LNCAP (cell line): ENCODE results near the gene SORCS1.

Source experiments
- TF ChIP-seq, protein P1 (sequence below): fragments of 450-650 bp; IDR thresholded peaks from 2 replicates; pipeline ENCODE4 v1.5.1; 2017; ENCODE audit warnings: mild to moderate bottlenecking

SORCS1 gene

DNA sequence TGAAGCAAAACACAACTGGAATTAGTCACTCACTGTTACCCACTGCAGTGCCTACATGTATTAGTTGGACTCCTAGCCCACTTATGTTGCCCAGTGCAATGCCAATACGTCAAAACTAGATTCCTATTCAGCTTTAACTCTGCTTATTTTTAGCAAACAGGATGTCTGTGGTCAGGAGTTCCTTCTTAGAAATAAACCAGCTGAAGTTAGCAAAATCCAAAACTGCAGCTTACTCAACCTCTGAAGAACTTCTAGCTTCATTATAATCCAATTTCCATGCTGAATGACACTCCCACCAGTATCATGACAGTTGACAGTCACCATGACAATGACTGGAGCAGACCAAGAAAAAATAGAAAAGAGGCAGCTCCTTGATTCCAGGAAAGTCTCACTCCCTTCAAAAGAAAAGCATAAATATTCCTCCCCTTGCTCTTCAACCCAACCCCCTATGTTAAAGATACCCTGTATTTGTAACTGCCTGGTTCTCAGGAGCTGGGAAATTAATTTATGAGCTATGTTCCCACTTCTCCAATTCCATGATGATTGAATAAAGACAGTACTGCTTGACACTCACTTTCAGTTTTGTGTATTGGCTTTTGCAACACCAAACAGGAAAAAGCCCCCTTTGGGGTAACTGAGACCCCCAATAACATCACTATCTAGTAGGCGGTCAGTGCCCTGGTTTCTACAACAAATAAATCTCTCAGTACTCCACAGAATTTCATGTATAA lies 327.4 kb downstream of the SORCS1 start:
- TF ChIP-seq, protein P1, sequence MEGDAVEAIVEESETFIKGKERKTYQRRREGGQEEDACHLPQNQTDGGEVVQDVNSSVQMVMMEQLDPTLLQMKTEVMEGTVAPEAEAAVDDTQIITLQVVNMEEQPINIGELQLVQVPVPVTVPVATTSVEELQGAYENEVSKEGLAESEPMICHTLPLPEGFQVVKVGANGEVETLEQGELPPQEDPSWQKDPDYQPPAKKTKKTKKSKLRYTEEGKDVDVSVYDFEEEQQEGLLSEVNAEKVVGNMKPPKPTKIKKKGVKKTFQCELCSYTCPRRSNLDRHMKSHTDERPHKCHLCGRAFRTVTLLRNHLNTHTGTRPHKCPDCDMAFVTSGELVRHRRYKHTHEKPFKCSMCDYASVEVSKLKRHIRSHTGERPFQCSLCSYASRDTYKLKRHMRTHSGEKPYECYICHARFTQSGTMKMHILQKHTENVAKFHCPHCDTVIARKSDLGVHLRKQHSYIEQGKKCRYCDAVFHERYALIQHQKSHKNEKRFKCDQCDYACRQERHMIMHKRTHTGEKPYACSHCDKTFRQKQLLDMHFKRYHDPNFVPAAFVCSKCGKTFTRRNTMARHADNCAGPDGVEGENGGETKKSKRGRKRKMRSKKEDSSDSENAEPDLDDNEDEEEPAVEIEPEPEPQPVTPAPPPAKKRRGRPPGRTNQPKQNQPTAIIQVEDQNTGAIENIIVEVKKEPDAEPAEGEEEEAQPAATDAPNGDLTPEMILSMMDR: no peak

DNA sequence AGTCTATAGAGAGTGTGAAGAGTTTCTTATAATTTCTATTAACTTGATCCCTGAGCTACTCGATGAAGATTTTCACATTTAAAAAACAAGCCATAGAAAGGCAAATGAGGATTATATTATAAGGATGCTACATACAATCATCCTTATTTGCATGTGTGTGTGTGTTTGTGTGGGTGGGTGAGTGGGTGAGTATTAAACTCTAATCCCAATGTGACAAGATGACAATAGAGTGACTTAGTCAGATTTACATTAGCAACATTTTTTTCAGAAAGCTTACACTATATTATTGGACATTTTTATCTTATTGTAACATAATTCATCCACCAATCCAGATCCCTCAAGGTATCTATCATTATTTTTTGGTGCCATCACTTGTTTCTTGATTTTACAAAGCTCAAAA lies 331.7 kb downstream of the SORCS1 start:
- TF ChIP-seq, protein P1: no peak

DNA sequence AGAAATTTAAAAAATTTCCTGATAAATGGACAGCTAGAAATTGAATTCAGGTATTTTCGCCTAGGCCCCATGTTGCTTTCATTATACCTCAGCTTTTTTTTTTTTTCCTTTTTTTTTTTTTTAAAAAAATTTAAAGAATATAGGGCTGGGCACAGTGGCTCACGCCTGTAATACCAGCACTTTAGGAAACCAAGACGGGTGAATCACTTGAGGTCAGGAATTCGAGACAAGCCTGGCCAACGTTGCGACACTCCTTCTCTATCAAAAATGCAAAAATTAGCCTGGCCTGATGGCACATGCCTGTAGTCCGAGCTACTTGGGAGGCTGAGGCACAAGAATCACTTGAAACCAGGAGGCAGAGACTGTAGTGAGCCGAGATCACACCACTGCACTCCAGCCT lies 334.0 kb downstream of the SORCS1 start:
- TF ChIP-seq, protein P1: no peak

DNA sequence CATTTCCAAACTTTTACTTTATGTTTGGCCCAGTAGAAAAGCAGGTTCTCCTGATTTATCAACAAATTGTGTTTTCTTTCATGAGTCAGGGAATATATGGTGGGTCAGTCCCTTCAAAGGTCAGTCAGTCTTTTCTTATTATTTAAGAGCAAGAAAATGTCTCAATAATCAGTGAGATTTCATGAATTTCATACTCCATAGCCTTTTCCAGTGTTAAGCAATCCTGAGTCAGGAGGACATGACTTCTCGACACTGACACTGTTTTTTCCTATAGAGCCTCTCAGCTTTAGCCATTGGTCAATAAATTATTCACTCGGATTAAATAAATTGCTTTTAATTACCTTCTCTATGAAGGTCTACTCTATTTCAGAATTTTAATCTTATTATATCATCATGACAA lies 334.5 kb downstream of the SORCS1 start:
- TF ChIP-seq, protein P1: no peak

DNA sequence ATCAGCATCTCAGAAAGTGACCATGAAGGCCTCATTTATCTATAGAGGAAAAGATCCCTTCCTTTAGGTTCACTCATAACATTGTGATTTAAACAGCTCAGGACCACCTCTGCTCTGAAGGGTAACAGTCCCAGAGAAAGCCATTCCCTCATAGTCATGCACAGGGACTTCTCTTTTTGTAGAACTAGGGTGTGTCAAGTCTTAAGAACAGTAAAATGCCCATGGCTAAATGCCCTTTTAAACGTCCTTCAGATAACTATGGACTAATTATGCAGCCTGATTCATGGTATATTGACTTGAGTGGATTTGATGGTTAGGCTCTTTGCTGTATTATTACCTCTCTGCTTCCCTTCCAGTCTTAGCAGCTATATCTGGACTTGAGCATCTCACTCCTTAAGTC lies 337.8 kb downstream of the SORCS1 start:
- TF ChIP-seq, protein P1: no peak

DNA sequence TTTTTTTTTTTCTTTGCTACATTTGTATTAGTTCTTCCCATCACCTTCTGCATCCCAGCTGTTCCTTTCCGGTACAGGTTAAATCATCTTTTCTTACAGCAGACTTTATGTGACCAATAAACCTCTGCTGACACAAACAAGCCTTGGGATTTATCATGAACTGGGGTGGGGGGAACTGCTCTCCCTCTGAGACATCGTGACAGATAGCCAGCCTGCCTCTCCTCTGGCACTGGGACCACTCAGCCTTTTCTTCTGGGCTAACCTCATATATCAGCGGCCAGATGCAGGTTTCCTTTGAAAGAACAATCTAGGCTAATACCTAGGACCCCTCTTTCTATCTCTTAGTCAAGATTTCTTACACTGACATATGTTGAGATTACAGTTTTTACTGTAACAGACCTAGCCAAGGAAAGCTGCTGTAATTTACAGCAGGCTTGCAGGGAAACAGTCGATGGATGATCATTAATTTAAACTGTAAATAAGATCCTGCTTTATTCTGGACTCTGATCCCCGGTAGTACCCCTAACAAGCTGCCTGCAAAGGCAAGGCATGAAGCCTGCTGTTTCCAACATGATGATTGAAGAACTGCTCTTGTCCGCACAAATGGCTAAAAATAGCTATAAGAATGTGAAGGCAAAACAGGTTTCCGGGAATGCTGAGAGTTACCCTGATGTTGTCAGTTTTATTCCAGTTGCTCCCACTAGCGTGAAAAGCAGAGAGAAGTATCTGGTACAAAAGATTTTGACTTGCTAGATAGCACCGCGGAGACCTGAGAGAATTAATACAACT lies 338.7 kb downstream of the SORCS1 start:
- TF ChIP-seq, protein P1: no peak

DNA sequence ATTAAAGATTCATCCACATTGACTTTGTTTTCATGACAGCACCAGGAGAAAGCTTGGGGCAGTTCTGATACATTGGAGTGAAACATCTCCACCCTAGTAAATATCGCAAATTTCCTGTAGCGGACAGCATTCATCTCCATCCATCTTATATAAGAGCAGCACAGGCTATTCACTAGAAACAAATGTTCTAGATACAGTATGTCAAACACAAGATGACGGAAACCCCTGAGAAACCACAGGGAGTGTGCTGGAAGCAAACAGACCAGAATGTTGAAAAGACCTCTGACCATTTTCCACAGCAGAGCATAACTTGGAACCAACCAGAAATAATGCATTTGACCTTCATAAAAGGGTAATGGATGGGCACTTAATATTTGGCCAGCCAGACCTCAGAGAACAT lies 343.9 kb downstream of the SORCS1 start:
- TF ChIP-seq, protein P1: no peak
